ENCODE data around the gene SLC36A2.

- no peak for TF ChIP-seq CTCF (IDR thresholded peaks at IDR 0.05)
- TF ChIP-seq EZH2 (IDR thresholded peaks at IDR 0.05; ENCODE audit: borderline replicate concordance, insufficient read depth, low read depth, low read length, poor library complexity, severe bottlenecking) = no peak
Observed at GRCh38 chr5:151378616-151379015, 31.3 kb upstream of the SLC36A2 start.

All from B cell (primary cell).